Measurements from ENCODE around the gene NFU1.

The NFU1 gene

DNA sequence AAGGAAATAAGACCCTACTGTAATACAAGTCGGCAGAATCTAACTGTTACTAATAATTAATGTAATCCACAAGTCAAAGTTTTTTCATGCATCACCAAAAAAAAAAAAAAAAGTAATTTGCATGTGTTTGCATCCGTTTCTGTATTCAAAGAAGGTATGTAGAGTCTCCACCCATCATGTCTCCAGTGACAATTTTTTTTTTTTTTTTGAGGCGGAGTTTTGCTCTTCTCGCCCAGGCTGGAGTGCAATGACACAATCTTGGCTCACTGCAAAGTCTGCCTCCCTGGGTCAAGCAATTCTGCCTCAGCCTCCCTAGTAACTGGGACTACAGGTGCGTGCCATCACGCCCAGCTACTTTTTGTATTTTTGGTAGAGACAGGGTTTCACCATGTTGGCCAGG, 24.2 kb upstream of the NFU1 start:
- Histone ChIP-seq H4K20me1 (ENCODE audit: low read depth, low read length) (no peaks in the 10 kb centered on the region), H2AFZ (ENCODE audit: low read depth, low read length, severe bottlenecking) (no peak overlapping the region), H3K27ac (ENCODE audit: low read depth, low read length) (no peak overlapping the region), H3K9me2 (replicated peaks; ENCODE audit: insufficient read depth, low read length) (no peaks in the 10 kb centered on the region), H3K9ac (ENCODE audit: low read length) (no peak overlapping the region), H3F3A (ENCODE audit: insufficient read depth) (no peaks in the 10 kb centered on the region), H3K4me2 (ENCODE audit: low read depth, low read length, poor library complexity, severe bottlenecking) (no peak overlapping the region), H3K36me3 (ENCODE audit: low read length) (no peaks in the 10 kb centered on the region), H3K4me3 (ENCODE audit: insufficient read depth, low read length, poor library complexity, severe bottlenecking) (no peak overlapping the region), H3K9me3 (ENCODE audit: insufficient read depth, low read length) (no peaks in the 10 kb centered on the region), H3K27me3 (ENCODE audit: low read length) (no peaks in the 10 kb centered on the region), H3K79me2 (ENCODE audit: insufficient read depth, low read length) (no peaks in the 10 kb centered on the region)
- TF ChIP-seq, protein P1, sequence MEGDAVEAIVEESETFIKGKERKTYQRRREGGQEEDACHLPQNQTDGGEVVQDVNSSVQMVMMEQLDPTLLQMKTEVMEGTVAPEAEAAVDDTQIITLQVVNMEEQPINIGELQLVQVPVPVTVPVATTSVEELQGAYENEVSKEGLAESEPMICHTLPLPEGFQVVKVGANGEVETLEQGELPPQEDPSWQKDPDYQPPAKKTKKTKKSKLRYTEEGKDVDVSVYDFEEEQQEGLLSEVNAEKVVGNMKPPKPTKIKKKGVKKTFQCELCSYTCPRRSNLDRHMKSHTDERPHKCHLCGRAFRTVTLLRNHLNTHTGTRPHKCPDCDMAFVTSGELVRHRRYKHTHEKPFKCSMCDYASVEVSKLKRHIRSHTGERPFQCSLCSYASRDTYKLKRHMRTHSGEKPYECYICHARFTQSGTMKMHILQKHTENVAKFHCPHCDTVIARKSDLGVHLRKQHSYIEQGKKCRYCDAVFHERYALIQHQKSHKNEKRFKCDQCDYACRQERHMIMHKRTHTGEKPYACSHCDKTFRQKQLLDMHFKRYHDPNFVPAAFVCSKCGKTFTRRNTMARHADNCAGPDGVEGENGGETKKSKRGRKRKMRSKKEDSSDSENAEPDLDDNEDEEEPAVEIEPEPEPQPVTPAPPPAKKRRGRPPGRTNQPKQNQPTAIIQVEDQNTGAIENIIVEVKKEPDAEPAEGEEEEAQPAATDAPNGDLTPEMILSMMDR (IDR thresholded peaks at IDR 0.05; ENCODE audit: insufficient read depth, low read length, poor library complexity, severe bottlenecking): no peak
- no peak for TF ChIP-seq EZH2phosphoT487 (conservative IDR thresholded peaks at IDR 0.05; ENCODE audit: low read length)

DNA sequence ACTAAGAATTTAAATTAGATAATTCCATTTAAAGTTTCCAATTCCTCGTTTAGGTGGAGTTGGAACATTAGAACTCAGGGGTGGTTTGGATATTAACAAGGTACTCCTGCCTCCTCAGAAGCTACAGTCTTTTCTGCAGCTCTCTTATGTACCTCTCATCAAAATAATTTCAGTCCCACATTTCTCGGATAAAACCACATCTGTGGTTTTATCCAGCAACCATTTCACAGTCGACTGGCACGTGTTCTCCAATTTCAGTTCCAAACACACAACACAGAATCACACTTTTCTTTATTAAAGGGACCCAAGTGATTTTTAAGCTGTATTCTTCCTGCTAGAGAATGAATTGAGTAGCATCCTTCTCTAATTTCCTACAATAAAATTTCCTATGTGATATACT, 22.7 kb upstream of the NFU1 start:
- TF ChIP-seq, protein P1 (IDR thresholded peaks at IDR 0.05; ENCODE audit: insufficient read depth, low read length, poor library complexity, severe bottlenecking): no peak
- TF ChIP-seq EZH2phosphoT487 (conservative IDR thresholded peaks at IDR 0.05; ENCODE audit: low read length): no peak
- Histone ChIP-seq H3F3A (ENCODE audit: insufficient read depth) (no peaks in the 10 kb centered on the region), H3K9me2 (replicated peaks; ENCODE audit: insufficient read depth, low read length) (no peaks in the 10 kb centered on the region), H3K9ac (ENCODE audit: low read length) (no peak overlapping the region), H3K36me3 (ENCODE audit: low read length) (no peaks in the 10 kb centered on the region), H3K27me3 (ENCODE audit: low read length) (no peaks in the 10 kb centered on the region), H3K9me3 (ENCODE audit: insufficient read depth, low read length) (no peaks in the 10 kb centered on the region), H3K27ac (ENCODE audit: low read depth, low read length) (no peak overlapping the region), H3K79me2 (ENCODE audit: insufficient read depth, low read length) (no peaks in the 10 kb centered on the region), H3K4me3 (ENCODE audit: insufficient read depth, low read length, poor library complexity, severe bottlenecking) (no peak overlapping the region), H3K4me2 (ENCODE audit: low read depth, low read length, poor library complexity, severe bottlenecking) (no peak overlapping the region), H4K20me1 (ENCODE audit: low read depth, low read length) (no peaks in the 10 kb centered on the region), H2AFZ (ENCODE audit: low read depth, low read length, severe bottlenecking) (no peak overlapping the region)

DNA sequence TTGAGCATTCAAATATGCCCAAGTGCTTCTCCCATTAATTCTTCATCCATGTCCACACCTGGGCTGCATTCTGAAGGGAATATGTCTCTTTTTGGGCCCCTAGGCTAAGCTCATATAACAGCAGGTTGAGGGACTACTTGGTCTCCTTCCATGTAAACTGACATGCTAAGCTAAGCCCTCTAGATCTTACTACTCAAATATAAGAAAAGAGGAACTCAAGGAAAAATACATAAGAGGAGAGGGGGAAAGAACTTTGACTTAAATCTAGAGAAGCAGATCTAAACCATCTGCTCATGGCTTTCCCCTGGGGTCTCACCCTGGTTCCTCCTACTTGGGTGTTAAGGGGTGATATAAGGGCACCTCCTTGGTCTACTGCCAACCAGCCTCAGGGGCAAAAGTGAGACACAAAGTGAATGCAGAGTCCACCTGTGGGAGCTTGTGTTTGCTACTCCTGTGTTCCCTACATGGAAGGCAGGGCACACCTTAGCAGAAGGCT, 19.8 kb upstream of the NFU1 start:
- Histone ChIP-seq H3K79me2 (ENCODE audit: insufficient read depth, low read length) (no peaks in the 10 kb centered on the region), H3K9ac (ENCODE audit: low read length) (no peak overlapping the region), H4K20me1 (ENCODE audit: low read depth, low read length) (no peaks in the 10 kb centered on the region), H3K27me3 (ENCODE audit: low read length) (no peaks in the 10 kb centered on the region), H3K36me3 (ENCODE audit: low read length) (no peaks in the 10 kb centered on the region), H3K9me3 (ENCODE audit: insufficient read depth, low read length) (no peaks in the 10 kb centered on the region), H2AFZ (ENCODE audit: low read depth, low read length, severe bottlenecking) (no peak overlapping the region), H3K4me3 (ENCODE audit: insufficient read depth, low read length, poor library complexity, severe bottlenecking) (no peak overlapping the region), H3K9me2 (replicated peaks; ENCODE audit: insufficient read depth, low read length) (no peaks in the 10 kb centered on the region), H3K27ac (ENCODE audit: low read depth, low read length) (no peak overlapping the region), H3K4me2 (ENCODE audit: low read depth, low read length, poor library complexity, severe bottlenecking) (no peak overlapping the region), H3F3A (ENCODE audit: insufficient read depth) (no peaks in the 10 kb centered on the region)
- TF ChIP-seq EZH2phosphoT487 (conservative IDR thresholded peaks at IDR 0.05; ENCODE audit: low read length): no peak
- TF ChIP-seq, protein P1 (IDR thresholded peaks at IDR 0.05; ENCODE audit: insufficient read depth, low read length, poor library complexity, severe bottlenecking): no peak

All from SU-DHL-6 (cell line).